HG02885 (cell line): ENCODE data around the gene EIF6.
"Not testable (repeated sequence)": the region's sequence is repeated elsewhere in the genome, so short reads cannot be mapped to it uniquely, and the experiment has no call there.

Experiments
- ATAC-seq: cut with Tn5 transposase; IDR thresholded peaks from one replicate; pipeline ENCODE4 v1.9.1; 2021; ENCODE audit warnings: mild to moderate bottlenecking; ENCODE audit not compliant: unreplicated experiment, poor library complexity

The EIF6 gene

DNA sequence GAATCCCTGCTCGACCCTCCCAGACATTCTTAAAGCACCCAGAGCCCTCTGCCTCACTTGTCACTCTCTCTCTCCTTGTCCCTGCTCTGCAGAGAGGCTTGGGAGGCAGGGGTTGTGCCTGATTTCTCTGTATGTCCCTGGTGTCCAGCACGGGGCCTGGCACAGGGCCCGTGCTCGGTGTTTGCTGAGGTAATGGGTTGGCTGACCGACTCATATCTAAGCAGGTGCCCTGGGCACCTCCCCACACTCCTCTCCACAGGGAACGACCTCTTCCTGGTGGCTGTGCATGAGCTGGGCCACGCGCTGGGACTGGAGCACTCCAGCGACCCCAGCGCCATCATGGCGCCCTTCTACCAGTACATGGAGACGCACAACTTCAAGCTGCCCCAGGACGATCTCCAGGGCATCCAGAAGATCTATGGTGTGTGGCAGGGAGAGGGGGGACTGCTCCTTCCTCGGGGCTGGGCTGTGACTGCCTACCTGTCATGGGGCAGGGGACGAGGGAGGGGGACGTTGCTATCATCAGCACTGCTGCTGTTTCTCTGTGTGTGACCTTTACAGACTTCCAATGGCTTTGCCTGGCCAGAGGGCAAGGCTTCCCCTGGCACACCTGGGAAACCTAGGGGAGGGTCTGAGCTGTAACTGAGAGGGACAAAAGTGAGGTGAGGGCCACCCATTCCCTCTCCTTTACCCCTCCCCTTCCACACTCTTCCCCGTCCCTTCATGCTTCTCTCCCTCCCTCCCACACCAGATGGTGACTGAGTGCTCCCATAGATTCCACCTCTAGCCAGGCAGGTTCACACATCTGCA lies 20.8 kb downstream of the EIF6 start:
- no peak for ATAC-seq

DNA sequence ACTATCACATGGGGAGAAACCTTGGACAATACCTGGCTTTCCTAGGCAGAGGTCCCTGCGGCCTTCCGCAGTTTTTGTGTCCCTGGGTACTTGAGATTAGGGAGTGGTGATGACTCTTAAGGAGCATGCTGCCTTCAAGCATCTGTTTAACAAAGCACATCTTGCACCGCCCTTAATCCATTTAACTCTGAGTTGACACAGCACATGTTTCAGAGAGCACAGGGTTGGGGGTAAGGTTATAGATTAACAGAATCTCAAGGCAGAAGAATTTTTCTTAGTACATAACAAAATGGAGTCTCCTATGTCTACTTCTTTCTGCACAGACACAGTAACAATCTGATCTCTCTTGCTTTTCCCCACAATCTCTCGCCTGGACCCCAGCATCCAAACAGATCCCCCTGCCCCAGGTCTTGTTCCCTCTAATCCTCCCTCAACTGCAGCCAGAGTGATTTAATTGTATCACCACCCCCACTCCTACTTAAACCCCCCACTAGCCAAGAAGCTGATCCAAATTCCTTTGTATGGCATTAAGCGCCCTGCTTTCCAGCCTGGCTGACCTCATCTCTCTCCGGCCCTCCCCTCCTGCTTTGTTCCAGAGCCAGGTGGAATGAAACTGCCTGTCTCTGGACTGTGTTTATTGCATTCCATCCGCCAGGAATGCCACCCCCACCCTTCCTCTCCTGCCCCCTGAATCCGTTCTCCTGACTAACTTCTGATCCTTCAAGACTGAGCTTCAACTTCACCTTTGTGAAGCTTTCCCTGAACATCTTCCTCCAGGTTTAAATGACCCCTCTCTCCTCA lies 21.6 kb downstream of the EIF6 start:
- not testable (repeated sequence) for ATAC-seq

DNA sequence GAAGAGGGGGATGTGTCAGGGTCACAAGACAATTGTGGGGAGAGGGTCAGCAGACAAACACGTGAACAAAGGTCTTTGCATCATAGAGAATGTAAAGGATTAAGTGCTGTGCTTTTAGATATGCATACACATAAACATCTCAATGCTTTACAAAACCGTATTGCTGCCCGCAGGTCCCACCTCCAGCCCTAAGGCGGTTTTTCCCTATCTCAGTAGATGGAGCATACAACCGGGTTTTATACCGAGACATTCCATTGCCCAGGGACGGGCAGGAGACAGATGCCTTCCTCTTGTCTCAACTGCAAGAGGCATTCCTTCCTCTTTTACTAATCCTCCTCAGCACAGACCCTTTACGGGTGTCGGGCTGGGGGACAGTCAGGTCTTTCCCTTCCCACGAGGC lies 22.3 kb downstream of the EIF6 start:
- ATAC-seq: not testable (repeated sequence)

DNA sequence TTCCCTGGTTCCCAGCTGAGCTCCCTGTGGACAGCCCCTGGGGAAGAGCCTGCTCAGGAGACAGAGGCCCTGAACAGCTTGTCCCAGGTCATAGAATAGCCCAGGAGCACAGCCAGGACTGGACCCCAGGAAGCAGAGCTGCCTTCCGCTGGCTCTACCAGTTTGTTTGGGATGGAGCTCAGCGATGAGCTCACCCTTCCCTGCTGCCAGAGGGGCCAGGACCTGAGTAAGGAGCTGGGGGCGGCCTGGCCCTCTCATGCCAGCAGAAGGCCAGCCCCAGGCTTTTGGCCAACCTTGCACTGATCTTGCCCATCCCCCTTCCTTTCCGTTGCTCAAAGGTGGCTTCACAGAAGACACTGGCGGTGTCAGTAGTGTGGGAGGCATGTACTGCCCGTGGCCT lies 24.1 kb downstream of the EIF6 start:
- no peak for ATAC-seq

DNA sequence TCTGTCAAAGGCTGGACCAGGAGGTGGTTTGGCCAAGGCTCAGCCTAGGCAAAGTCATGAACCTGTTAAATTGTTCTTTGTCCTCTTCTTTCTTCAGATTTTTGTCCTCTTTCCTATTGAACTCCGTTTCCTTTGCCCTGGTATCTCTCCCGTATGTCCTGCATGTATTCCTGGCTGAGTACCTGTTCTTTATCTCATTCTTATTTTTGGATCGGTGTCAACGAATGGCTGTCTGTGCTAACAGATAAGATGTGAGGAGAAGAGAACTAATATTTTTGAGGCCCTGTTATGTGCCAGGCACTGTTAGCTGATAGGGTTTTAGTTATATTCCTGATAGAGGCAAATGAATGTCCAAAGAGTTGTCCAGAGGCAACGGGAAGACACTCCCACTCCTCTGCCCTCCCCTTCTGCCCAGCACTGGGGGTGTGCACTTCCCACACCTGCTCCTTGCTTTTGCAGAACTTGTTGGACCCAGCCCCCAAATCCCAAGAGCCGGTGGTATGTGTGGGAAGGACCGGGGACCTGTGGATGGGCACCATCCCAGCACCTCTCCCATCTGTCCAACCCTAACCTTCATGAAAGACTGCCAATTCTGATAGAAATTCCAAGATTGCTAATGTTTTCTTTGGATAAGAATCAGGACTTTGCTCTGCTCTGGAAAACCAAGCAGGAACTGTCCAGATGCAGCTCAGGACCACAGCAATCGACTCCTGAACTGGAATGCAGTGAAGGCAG lies 27.2 kb downstream of the EIF6 start:
- ATAC-seq: no peak

DNA sequence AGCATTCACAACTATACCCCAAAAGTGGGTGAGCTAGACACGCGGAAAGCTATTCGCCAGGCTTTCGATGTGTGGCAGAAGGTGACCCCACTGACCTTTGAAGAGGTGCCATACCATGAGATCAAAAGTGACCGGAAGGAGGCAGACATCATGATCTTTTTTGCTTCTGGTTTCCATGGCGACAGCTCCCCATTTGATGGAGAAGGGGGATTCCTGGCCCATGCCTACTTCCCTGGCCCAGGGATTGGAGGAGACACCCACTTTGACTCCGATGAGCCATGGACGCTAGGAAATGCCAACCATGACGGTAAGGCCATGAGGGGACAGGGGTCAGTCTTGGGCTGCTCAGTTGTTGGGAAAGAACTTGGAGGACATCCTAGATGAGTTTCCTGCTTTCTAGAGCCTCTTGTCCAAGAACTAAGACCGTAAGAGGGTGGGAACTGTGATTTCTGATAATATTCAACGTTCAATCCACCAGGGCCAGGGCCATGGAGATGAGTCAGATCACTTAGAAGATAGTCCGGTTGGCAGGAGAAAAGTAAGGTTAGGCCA lies 30.0 kb downstream of the EIF6 start:
- no peak for ATAC-seq

DNA sequence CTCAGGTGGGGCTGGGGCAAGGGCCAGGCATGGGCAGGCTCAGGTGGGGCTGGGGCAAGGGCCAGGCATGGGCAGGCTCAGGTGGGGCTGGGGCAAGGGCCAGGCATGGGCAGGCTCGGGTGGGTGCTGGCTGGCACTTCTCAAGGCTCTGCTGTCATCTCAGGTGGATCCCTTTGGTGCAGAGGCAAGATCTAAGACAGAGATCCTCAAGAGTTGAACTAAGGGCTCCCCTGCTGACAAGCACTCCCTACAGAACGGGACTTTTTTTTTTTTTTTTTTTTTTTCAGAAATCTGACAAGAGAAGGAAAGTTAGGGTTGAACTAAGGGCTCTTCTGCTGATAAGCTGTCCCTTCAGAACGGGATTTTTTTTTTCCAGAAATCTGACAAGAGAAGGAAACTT lies 31.6 kb downstream of the EIF6 start:
- ATAC-seq: no peak

DNA sequence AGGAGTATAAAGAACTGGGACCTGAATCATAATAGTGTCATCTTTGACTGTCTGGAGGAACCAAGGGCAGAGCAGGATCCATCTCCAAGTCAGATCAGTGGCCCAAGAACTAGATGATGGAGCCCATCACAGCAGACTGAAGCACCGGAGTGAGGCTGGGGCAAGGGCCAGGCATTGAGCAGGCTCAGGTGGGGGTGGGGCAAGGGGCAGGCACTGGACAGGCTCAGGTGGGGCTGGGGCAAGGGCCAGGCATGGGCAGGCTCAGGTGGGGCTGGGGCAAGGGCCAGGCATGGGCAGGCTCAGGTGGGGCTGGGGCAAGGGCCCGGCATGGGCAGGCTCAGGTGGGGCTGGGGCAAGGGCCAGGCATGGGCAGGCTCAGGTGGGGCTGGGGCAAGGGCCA lies 32.0 kb downstream of the EIF6 start:
- ATAC-seq: not testable (repeated sequence)

DNA sequence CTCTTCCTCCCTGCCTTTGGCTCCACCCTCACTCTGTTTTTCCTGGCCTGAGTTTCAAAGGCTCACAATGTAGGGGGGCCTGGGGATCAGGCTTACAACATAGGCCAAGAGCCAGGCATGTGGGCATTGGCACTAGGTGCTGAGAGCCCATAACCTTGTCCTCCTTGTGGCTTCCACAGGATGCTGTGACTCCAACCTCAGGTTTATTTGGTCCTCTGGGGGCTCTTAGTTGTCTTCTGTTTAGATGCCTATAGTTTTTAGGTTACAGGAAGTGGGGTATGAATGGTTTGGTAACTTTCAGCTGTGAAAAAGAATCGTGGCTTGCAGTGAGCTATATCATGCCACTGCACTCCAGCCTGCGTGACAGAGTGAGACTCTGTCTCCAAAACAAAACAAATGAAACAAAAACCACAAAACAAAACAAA lies 32.5 kb downstream of the EIF6 start:
- ATAC-seq: no peak

DNA sequence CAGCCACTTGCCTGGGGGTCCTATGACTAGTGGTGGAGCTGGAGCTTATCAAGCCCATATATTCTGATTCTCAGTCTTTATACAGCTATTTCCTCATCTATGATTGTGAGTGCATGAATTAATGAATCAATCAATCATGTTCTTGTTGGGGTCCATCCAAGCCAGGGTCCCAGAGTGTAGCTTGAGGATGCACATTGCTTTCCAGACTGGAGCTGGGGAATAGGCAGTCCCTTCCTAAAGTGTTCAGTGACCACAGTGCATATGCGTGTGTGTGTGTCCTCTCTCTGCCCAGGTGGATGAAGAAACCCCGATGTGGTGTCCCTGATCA lies 33.0 kb downstream of the EIF6 start:
- ATAC-seq: no peak

DNA sequence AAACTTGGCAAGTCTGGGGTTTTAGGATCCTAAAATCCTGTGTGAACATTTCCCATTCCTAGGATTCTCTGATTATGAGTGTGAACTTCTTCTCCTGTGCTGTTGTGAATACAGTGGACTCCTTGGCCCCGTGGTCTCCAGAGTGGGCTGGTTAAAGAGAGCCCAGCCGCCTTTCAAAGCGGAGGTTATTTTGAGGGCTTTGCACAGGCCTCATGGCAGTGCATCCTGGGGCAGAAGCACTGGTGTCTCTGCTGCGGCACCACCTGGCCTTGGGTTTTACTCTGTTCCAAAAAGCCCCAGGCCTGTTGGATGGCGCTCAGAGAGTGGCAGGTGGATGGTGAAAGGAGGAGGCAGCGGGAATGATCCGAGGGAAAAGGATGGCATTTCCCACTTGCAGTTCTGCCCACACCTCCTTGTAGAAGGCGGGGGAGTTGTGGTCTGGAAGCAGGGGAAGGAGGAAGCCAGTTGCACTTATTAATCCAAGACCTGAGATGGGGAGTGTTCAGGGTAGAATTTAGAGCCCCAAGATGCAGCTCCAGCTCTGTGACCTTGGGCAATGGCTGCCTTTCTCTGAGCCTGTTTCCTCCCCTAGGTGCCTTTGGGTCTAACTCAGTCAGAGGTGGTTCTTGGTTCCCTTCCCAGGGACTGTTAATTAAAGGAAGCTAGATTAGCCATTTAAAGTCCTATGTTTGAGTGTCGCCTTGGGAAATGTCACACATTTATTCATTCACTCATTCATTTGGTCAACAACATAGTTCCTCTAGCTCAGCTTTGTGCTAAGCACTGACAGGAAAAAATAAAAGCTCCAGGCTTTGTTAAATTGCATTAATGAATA lies 35.7 kb downstream of the EIF6 start:
- ATAC-seq: no peak

DNA sequence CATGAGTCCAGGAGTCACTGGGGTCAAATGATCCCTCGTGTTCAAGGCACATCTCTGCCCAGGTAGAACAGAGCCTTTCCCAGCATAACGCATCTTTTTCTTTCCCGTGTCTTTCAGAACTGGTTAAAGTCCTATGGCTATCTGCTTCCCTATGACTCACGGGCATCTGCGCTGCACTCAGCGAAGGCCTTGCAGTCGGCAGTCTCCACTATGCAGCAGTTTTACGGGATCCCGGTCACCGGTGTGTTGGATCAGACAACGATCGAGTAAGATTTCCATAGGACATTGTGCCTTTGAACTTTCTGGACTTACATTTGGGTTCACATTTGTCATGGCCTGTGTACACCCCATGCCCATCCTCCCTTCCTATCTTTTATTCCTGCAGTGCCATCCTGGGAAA lies 37.8 kb downstream of the EIF6 start:
- ATAC-seq: no peak

DNA sequence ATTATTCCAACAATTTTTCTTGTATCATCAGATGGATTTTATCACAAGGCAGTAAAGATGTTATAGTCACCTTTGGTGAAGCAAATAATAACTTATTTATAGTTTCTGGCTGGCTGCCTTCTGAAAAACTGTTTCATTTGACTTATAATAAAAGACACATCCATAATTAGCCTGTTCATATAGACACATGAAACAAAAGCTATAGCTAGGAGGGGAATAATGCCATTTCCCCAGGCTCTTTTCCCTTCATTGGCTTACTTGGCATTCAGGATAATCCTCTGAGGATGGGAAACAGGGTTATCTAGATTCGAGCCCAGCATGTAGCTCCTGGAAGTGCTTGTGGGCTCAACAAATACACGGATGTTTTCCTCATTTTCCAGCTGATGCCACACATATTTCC lies 40.6 kb downstream of the EIF6 start:
- ATAC-seq: no peak

DNA sequence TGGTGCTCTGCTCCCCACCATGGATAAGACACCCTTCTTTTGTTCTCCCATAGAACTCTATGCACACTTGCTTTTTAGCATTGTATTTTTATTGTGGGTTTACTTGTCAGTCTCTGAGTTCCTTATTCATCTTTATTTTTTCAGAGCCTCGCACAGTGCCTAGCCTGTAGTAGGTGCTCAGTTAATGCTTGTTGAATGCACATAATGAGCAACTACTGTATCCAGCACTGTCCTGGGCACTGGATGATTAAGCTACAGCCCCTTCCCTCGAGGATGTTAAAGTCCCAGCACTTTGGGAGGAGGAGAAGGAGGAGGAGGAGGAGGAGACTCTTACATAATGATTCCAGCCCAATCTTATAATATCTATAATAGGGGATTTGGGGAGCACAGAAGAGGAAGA lies 41.3 kb downstream of the EIF6 start:
- ATAC-seq: no peak

DNA sequence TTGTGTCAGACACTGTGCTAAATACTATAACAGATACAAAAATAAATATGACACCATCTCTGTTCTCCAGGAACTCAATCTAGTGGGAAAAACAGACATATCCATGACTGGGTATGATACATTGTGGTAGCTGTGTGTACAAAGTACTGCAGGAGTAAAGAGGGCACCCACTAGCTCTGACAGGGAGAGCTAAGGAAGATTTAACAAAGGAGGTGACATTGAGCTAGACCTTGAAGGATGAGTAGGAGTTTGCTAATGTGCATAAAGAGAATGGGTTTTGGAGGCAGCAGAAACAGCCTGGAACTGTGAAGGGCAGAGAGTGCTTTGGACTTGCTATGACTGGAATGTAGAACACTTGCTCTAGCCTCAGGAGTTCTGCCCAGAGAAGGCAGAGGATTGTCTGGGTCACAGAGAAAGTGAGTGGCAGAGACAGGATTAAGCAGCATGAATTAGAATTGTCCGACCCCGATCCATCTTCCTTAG lies 43.7 kb downstream of the EIF6 start:
- ATAC-seq: no peak

DNA sequence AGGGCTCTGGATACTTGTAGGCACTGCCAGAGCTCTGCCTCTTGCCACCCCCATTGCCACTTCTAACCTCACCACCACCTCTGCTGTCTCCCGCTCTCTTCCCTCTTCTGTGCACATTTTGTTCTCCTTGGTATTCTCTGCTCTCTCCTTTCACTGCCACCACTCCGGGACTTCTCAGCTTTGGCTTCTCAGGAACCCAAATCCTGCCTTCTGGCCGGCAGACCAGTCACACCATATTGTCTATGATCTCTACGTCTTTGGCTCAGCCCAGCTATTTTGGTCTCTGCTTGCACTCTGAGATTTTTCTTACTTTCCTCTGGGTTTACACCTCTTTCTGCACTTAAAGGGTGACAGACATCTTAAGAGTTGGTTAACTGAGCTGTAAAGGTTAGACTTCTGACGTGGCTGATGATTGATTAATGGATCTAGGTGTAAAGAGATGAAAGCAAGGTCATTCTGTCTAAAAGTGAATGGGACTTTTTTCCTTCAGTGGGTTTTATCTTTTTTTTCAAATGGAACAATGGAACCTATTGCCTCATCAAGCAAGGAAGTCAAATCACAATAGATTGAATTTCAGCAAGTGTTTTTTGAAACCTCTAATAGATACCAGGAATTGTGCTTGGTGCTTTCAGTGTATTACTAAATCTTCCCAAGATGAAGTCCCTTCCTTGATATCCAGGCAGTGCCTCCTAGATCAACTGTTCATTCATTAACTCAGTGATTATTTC lies 44.3 kb downstream of the EIF6 start:
- ATAC-seq: no peak

DNA sequence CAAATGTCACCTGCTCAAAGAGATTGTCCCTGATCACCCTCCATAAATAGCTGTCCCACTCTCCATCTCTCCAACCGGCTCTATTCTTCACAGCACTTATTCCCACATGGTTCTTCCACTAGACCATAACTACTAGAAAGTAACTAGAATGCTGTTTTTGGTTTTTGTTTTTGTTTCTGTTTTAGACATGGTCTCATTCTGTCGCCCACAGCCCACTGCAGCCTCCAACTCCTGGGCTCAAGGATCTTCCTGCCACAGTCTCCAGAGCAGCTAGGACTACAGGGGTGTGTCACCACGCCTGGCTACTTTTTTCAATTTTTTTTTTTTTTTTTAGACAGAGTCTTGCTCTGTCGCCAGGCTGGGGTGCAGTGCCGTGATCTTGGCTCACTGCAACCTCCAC lies 45.8 kb downstream of the EIF6 start:
- no peak for ATAC-seq

DNA sequence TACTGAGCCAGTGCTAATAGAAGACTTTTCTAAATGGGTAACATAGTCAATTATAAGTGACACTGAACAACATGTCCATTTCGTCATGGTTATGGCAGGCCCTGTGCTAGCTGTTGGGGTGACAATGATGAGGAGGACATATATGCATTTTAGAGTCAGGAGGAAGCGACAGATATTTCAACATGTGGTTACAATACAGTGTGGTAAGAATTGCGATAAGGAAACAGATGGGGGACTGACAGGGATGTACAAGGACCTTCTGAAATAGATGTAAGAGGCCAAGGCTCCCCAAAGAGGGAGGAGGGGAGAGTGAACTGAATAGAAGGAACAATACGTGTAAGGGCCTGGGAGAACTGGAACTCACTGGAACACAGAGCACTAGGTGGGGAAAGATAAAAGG lies 46.4 kb downstream of the EIF6 start:
- ATAC-seq: no peak

DNA sequence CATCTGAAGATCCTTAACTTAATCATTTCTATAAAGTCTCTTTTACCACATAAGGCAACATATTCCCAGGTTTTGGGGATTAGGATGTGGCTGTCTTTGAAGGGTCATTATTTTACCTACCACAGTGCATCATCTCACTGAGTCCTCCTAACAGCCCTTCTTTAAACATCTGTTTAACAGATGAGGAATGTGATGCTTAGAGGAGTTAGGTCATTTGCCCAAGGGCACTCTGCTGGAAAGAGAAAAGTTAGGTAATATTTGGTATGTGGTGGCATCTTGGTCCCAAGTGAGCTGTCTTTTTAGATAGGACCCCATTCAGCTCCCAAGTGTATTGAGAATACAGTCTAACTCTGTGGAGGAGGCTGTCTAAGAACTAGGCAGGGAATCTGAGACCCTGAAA lies 47.1 kb downstream of the EIF6 start:
- ATAC-seq: no peak
